ENCODE data around the gene MED16.

The MED16 gene

GRCh38 chr19:928471-929202 is 35.6 kb upstream of the MED16 start:
- no peak for FAIRE-seq

- FAIRE-seq = no peak
Measured at GRCh38 chr19:927780-928401, 34.9 kb upstream of the MED16 start.

- no peak for FAIRE-seq
Measured at GRCh38 chr19:927351-927779, 34.4 kb upstream of the MED16 start.

GRCh38 chr19:926589-927350 is 33.8 kb upstream of the MED16 start:
- no peak for FAIRE-seq

GRCh38 chr19:926323-926588 is 33.3 kb upstream of the MED16 start:
- no peak for FAIRE-seq

- FAIRE-seq = no peak
Measured at GRCh38 chr19:925526-926322, 32.7 kb upstream of the MED16 start, which contains the start of gene ARID3A. Gene ARID3A (plus strand): TSS chr19:926035. CDS start chr19:929529, 3,494 bp downstream.

GRCh38 chr19:925087-925525 is 32.1 kb upstream of the MED16 start:
- FAIRE-seq = no peak

GRCh38 chr19:924553-925086 is 31.6 kb upstream of the MED16 start:
- FAIRE-seq = no peak

GRCh38 chr19:920051-920864 is 27.3 kb upstream of the MED16 start:
- no peak for FAIRE-seq

GRCh38 chr19:919199-920050 is 26.4 kb upstream of the MED16 start:
- no peak for FAIRE-seq

- FAIRE-seq = no peak
Measured at GRCh38 chr19:918481-919198, 25.7 kb upstream of the MED16 start.

GRCh38 chr19:918152-918437 is 25.1 kb upstream of the MED16 start:
- FAIRE-seq = no peak

- FAIRE-seq = no peak
Measured at GRCh38 chr19:917323-918151, 24.6 kb upstream of the MED16 start, which contains the start of gene KISS1R. Gene KISS1R (plus strand): TSS chr19:917333. CDS start chr19:917503, 170 bp downstream.

- no peak for FAIRE-seq
Measured at GRCh38 chr19:916645-917322, 23.8 kb upstream of the MED16 start.

- no peak for FAIRE-seq
Measured at GRCh38 chr19:913080-913748, 20.2 kb upstream of the MED16 start, which contains the start of gene R3HDM4. Gene R3HDM4 (minus strand): TSS chr19:913219. CDS start chr19:913157, 62 bp downstream.

- FAIRE-seq = no peak
Measured at GRCh38 chr19:912181-913079, 19.4 kb upstream of the MED16 start.

Data from islet of Langerhans (tissue), 1 donor.